DOHH2 (cell line): ENCODE data around the gene BMP7.

Source experiments
- EZH2phosphoT487 ChIP-seq: fragments of 200-600 bp; sonication (generic); IDR thresholded peaks from 2 replicates; pipeline ENCODE4 v1.6.1; 2017; ENCODE audit warnings: borderline replicate concordance, mild to moderate bottlenecking, antibody characterized with exemption, low read length, moderate library complexity, mixed read lengths
- TF ChIP-seq, protein P1 (sequence below): fragments of 200-600 bp; sonication (generic); IDR thresholded peaks from one replicate; pipeline ENCODE4 v1.5.1; 2014; ENCODE audit warnings: antibody characterized with exemption, mild to moderate bottlenecking, low read depth, low read length; ENCODE audit not compliant: poor library complexity, severe bottlenecking

DNA sequence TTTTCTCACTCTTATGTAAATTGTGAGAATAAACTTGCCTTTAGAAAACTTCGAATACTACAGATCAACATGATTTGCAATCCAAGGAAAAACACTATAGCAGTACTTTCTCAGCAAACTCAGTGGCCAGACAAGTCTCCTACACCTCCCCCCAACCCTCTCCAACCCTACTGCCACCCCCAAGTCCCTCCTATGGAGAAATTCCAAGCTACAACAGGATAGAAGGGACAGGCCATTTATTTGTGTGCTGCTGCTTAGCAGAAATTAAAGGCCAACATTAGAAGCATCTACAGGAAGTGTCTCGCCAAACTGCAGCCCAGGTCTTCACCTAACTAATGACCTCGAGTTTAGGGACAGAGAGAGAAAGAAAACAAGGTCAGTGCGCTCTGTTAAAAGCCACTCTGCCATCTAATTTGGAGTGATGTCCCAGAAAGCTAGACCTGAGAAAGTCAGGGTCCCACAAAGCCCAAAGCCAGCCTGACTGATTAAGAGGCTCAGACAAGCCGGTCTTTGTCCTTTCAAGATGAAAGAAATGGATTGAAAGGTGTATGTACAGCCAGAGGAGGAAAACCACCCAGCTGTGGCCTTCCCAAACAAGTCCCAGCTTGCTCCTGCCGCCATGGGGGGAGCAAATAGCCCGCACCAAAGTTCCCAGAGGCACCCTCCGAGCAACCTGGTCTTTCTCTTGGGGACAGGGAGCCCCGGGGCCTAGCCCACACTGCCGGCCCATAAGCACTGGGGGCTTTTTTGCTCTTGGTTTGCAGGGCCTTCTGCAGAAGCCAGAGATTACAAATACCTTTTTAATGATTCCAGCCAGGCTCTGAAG lies 3.4 kb downstream of the BMP7 start:
- TF ChIP-seq, protein P1, sequence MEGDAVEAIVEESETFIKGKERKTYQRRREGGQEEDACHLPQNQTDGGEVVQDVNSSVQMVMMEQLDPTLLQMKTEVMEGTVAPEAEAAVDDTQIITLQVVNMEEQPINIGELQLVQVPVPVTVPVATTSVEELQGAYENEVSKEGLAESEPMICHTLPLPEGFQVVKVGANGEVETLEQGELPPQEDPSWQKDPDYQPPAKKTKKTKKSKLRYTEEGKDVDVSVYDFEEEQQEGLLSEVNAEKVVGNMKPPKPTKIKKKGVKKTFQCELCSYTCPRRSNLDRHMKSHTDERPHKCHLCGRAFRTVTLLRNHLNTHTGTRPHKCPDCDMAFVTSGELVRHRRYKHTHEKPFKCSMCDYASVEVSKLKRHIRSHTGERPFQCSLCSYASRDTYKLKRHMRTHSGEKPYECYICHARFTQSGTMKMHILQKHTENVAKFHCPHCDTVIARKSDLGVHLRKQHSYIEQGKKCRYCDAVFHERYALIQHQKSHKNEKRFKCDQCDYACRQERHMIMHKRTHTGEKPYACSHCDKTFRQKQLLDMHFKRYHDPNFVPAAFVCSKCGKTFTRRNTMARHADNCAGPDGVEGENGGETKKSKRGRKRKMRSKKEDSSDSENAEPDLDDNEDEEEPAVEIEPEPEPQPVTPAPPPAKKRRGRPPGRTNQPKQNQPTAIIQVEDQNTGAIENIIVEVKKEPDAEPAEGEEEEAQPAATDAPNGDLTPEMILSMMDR = no peak
- TF ChIP-seq EZH2phosphoT487 = no peak
